B cell (primary cell): Measurements from ENCODE around the gene ARHGEF38. TPM values are rescaled to one million over a fixed set of nuclear protein-coding genes. Genes with fewer than 3 reads are reported as not detected.

Source experiments
- ATAC-seq: fragments of 200-7000 bp; cut with Tn5 transposase; one replicate; pipeline ENCODE4 v1.10.0; 2021; ENCODE audit warnings: low read depth, mild to moderate bottlenecking, moderate number of reproducible peaks, moderate library complexity
- CTCF ChIA-PET: fragments of 350-600 bp; sonication (Branson Sonifier 250); formaldehyde crosslinking; loops from one replicate; lab custom pipeline; 2021; ENCODE audit warnings: antibody characterized with exemption, inconsistent platforms; lab: Charles Lee
- POLR2A ChIA-PET: fragments of 350-600 bp; sonication (Branson Sonifier 250); formaldehyde crosslinking; loops from one replicate; lab custom pipeline; 2021; ENCODE audit warnings: antibody characterized with exemption; lab: Charles Lee
- DNase-seq: peaks from one replicate; pipeline ENCODE4 v3.0.0; 2013
- H2AFZ ChIP-seq: 2 replicates; pipeline ENCODE4 v1.6.1; 2012; ENCODE audit warnings: mild to moderate bottlenecking, low read depth, low read length; ENCODE audit not compliant: insufficient read depth, poor library complexity, severe bottlenecking
- H3K27ac ChIP-seq, 2 donors: 1 replicate in 1 of 2; 2 replicates in 1 of 2; pipeline ENCODE4 v1.5.1; 2012 to 2013; ENCODE audit warnings: low read length in 2 of 2, mild to moderate bottlenecking in 2 of 2, moderate library complexity in 1 of 2
- H3K27me3 ChIP-seq, 4 experiments: fragments of 200-600 bp in 1 of 4; sonication (generic) in 1 of 4; replicated peaks in 1 of 4; 1 replicate in 2 of 4; 2 replicates in 2 of 4; pipeline versions ENCODE4 v1.6.1 to v1.7.0; 2013 to 2016; ENCODE audit warnings: low read length in 3 of 4, mild to moderate bottlenecking in 2 of 4, mixed read lengths in 1 of 4, moderate library complexity in 1 of 4; ENCODE audit not compliant: insufficient read depth in 4 of 4, control insufficient read depth in 3 of 4; ENCODE audit errors: control extremely low read depth in 1 of 4
- H3K36me3 ChIP-seq, 2 experiments: replicated peaks in 1 of 2; 1 replicate in 1 of 2; 2 replicates in 1 of 2; pipeline versions ENCODE4 v1.6.1 to v1.7.1; 2013; ENCODE audit warnings: low read length in 1 of 2; ENCODE audit not compliant: insufficient read depth in 2 of 2, control insufficient read depth in 1 of 2; ENCODE audit errors: control extremely low read depth in 1 of 2, extremely low read depth in 1 of 2
- H3K4me1 ChIP-seq, 2 donors: fragments of 200-600 bp in 1 of 2; sonication (generic) in 1 of 2; 1 replicate in 1 of 2; 2 replicates in 1 of 2; pipeline versions ENCODE4 v1.5.1 to v1.6.1; 2013 to 2017; ENCODE audit warnings: low read length in 2 of 2; ENCODE audit not compliant: control insufficient read depth in 2 of 2, insufficient read depth in 2 of 2
- H3K4me2 ChIP-seq: replicated peaks from 2 replicates; pipeline ENCODE3; 2012; ENCODE audit warnings: mild to moderate bottlenecking, low read depth, low read length; ENCODE audit not compliant: poor library complexity, severe bottlenecking
- H3K4me3 ChIP-seq, 5 experiments: fragments of 200-600 bp in 1 of 5; sonication (generic) in 1 of 5; 1 replicate in 3 of 5; 2 replicates in 2 of 5; pipeline versions ENCODE4 v1.5.1 to v1.7.0; 2011 to 2016; ENCODE audit warnings: low read length in 4 of 5, mild to moderate bottlenecking in 4 of 5, low read depth in 2 of 5, control low read depth in 1 of 5, moderate library complexity in 1 of 5; ENCODE audit not compliant: insufficient read depth in 1 of 5; ENCODE audit errors: control extremely low read depth in 1 of 5, extremely low read depth in 1 of 5
- H3K79me2 ChIP-seq: fragments of 200-600 bp; sonication (generic); one replicate; pipeline ENCODE4 v1.6.0; 2016; ENCODE audit warnings: low read length; ENCODE audit not compliant: control insufficient read depth, insufficient read depth
- H3K9ac ChIP-seq: fragments of 200-600 bp; sonication (generic); 2 replicates; pipeline ENCODE4 v1.6.1; 2017; ENCODE audit warnings: mild to moderate bottlenecking, low read length, moderate library complexity
- H3K9me3 ChIP-seq, 3 donors: one replicate each; pipeline versions ENCODE4 v1.6.1 to v1.7.1; 2013; ENCODE audit warnings: low read length in 2 of 3; ENCODE audit not compliant: control insufficient read depth in 2 of 3, insufficient read depth in 1 of 3; ENCODE audit errors: control extremely low read depth in 1 of 3
- H4K20me1 ChIP-seq: 2 replicates; pipeline ENCODE4 v1.6.0; 2012; ENCODE audit warnings: mild to moderate bottlenecking, low read length; ENCODE audit not compliant: insufficient read depth, control insufficient read depth, poor library complexity, severe bottlenecking
- H3K27ac Mint-ChIP-seq: one replicate; pipeline ENCODE4 v1.8.0; 2021; ENCODE audit warnings: mixed read lengths
- H3K27me3 Mint-ChIP-seq: one replicate; pipeline ENCODE4 v1.8.0; 2021; ENCODE audit warnings: mixed read lengths
- H3K4me1 Mint-ChIP-seq: one replicate; pipeline ENCODE4 v1.8.0; 2021; ENCODE audit warnings: mixed read lengths
- H3K4me3 Mint-ChIP-seq: one replicate; pipeline ENCODE4 v1.8.0; 2021; ENCODE audit warnings: mixed read lengths
- H3K9me3 Mint-ChIP-seq: one replicate; pipeline ENCODE4 v1.8.0; 2022; ENCODE audit warnings: mixed read lengths; ENCODE audit not compliant: insufficient read depth
- EZH2 ChIP-seq: IDR thresholded peaks from 2 replicates; pipeline ENCODE4 v1.6.1; 2012; ENCODE audit warnings: borderline replicate concordance, low read depth, mild to moderate bottlenecking, moderate library complexity, low read length; ENCODE audit not compliant: insufficient read depth, poor library complexity, severe bottlenecking
- WGBS: methylation state at CpG from one replicate; pipeline ENCODE4 v1.1.5; 2013; ENCODE audit warnings: missing lambda C conversion rate; ENCODE audit not compliant: insufficient coverage; 5-methylcytosine and 5-hydroxymethylcytosine counted together
- intact Hi-C: fragments of 100-400 bp; cut with micrococcal nuclease; formaldehyde crosslinking; loops from one replicate; pipeline ENCODE4 v1.10.0; 2022
- polyA minus RNA-seq: library from RNA; depleted of rRNA, polyadenylated mRNA; stranded (reverse); fragments of >200 nt; gene quantifications from 2 replicates; pipeline ENCODE4 v1.2.3, GENCODE V29; 2012
- polyA plus RNA-seq: library from polyadenylated mRNA; depleted of rRNA; stranded (reverse); fragments of >200 nt; gene quantifications from 2 replicates; pipeline ENCODE4 v1.2.3, GENCODE V29; 2012
- total RNA-seq, 2 donors: library from RNA; stranded (reverse); fragments of 120-200 nt in 1 of 2; gene quantifications; 1 replicate in 1 of 2; 2 replicates in 1 of 2; pipeline versions ENCODE4 v1.2.3 to v1.2.4, GENCODE V29; 2013 to 2022
- TF ChIP-seq, protein P1 (sequence below): fragments of 200-600 bp; IDR thresholded peaks from one replicate; pipeline ENCODE4 v1.8.0; 2022; ENCODE audit warnings: antibody characterized with exemption, mild to moderate bottlenecking

The ARHGEF38 gene, protein sequence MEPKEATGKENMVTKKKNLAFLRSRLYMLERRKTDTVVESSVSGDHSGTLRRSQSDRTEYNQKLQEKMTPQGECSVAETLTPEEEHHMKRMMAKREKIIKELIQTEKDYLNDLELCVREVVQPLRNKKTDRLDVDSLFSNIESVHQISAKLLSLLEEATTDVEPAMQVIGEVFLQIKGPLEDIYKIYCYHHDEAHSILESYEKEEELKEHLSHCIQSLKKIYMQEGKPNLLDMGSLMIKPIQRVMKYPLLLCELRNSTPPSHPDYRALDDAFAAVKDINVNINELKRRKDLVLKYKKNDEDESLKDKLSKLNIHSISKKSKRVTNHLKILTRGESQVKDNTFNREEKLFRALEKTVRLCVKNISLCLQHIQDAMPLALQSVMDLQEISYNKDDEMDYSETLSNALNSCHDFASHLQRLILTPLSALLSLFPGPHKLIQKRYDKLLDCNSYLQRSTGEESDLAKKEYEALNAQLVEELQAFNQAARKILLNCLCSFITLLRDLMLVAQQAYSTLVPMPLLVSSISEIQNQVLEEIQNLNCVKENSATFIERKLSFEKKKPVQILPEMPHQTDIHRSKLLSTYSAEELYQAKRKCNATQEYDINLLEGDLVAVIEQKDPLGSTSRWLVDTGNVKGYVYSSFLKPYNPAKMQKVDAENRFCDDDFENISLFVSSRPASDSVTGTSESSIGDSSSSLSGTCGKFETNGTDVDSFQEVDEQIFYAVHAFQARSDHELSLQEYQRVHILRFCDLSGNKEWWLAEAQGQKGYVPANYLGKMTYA
- total RNA-seq (not detected in 2 replicates), polyA plus RNA-seq (not detected in 2 replicates), polyA minus RNA-seq (not detected in 2 replicates)
- not detected for total RNA-seq (2013)

DNA sequence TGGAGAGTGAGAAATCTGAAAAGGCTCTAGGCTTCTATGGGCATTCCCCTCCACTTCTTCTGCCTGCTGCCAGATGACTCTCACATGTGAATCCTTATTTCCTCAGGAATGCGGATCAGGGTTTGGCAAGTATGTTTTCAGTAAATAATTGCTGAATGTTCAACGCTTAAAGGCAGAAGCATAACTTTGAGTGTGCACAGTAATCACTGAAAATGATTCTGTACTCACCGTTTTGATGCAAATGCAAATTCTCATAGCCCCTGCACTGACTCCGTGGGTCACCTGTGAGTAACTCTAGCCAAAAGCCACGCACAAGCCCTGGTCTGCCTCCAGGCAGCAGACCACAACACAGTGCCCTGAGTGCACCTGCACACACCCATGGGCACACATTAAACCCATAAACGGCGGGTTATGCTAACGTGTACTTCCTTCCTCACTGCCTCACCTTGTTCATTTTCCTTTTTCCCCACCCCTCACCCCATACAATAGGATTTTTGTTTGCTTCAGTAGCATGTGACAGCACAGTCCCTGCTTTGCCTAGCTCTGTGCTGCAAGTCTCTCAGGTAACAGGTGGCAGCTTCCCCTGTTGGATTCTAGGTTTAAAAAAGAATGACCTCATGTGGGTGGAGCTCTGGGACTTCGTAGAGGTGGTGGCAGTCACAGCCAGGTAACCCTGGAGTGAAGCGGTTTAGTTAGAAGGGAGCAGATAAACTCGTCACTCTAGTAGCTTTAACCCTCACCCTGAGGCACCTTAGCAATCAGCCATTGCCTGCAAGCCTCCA is at the start of gene ARHGEF38:
Gene ARHGEF38, plus strand, starts transcription at position 656 of the 782 bp plus-strand sequence. CDS start 146 bp downstream, outside the sequence.
- Mint-ChIP-seq H3K9me3 (no peaks in the 10 kb centered on the region), H3K4me3 (no peak within 1 kb of the TSS), H3K27me3 (peaks cover 5% of the 10 kb centered on the region), H3K4me1 (no peaks in the 10 kb centered on the region), H3K27ac (no peak within 1 kb of the TSS)
- no peak within 1 kb of the TSS for H3K4me3 ChIP-seq
- H3K27ac ChIP-seq, result no peak within 1 kb of the TSS
- DNase-seq, result no peak
- no peak within 1 kb of the TSS for H2AFZ ChIP-seq
- TF ChIP-seq, protein P1, sequence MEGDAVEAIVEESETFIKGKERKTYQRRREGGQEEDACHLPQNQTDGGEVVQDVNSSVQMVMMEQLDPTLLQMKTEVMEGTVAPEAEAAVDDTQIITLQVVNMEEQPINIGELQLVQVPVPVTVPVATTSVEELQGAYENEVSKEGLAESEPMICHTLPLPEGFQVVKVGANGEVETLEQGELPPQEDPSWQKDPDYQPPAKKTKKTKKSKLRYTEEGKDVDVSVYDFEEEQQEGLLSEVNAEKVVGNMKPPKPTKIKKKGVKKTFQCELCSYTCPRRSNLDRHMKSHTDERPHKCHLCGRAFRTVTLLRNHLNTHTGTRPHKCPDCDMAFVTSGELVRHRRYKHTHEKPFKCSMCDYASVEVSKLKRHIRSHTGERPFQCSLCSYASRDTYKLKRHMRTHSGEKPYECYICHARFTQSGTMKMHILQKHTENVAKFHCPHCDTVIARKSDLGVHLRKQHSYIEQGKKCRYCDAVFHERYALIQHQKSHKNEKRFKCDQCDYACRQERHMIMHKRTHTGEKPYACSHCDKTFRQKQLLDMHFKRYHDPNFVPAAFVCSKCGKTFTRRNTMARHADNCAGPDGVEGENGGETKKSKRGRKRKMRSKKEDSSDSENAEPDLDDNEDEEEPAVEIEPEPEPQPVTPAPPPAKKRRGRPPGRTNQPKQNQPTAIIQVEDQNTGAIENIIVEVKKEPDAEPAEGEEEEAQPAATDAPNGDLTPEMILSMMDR, result no peak
- TF ChIP-seq EZH2, result no peak
- ATAC-seq, result no peak
- H3K36me3 ChIP-seq, result no peaks in the 10 kb centered on the region
- H3K9ac ChIP-seq, result no peak within 1 kb of the TSS
- no peak within 1 kb of the TSS for H3K4me2 ChIP-seq
- ChIA-PET POLR2A (no interaction called here), CTCF (no interaction called here)
- WGBS, result 50% methylated on average over 10 of the region's 11 CpGs
- no peaks in the 10 kb centered on the region for H3K79me2 ChIP-seq
- intact Hi-C loops, result no loop called here
- no peaks in the 10 kb centered on the region for H3K27me3 ChIP-seq
- no peaks in the 10 kb centered on the region for H3K9me3 ChIP-seq
- H4K20me1 ChIP-seq, result no peaks in the 10 kb centered on the region
- H3K4me1 ChIP-seq, result no peaks in the 10 kb centered on the region
